GM10847 (cell line): ENCODE results near the gene CYB5A.

ENCODE experiments used
- POLR2A ChIP-seq: IDR thresholded peaks from 2 replicates; pipeline ENCODE4 v1.6.1; 2011; ENCODE audit not compliant: insufficient read length; ENCODE audit errors: extremely low read depth

The CYB5A gene

GRCh38 chr18:74221081-74221480 lies 70.7 kb downstream of the CYB5A start:
- no peak for TF ChIP-seq POLR2A

GRCh38 chr18:74219056-74219455 lies 72.7 kb downstream of the CYB5A start:
- no peak for TF ChIP-seq POLR2A

- TF ChIP-seq POLR2A = no peak
Observed at GRCh38 chr18:74217476-74218143, 74.2 kb downstream of the CYB5A start.

GRCh38 chr18:74216661-74217110 lies 75.1 kb downstream of the CYB5A start:
- TF ChIP-seq POLR2A = no peak

- TF ChIP-seq POLR2A = no peak
Observed at GRCh38 chr18:74215863-74216262, 75.9 kb downstream of the CYB5A start.

- TF ChIP-seq POLR2A = no peak
Observed at GRCh38 chr18:74213429-74213828, 78.3 kb downstream of the CYB5A start.

- TF ChIP-seq POLR2A = no peak
Observed at GRCh38 chr18:74204526-74205152, 87.1 kb downstream of the CYB5A start.

GRCh38 chr18:74203811-74204210 lies 88.0 kb downstream of the CYB5A start:
- no peak for TF ChIP-seq POLR2A
